CD4-positive, alpha-beta T cell (primary cell): Measurements from ENCODE around the gene RAB40A. TPM values are rescaled to one million over a fixed set of nuclear protein-coding genes. Genes with fewer than 3 reads are reported as not detected.
"Not testable (repeated sequence)": the region's sequence is repeated elsewhere in the genome, so short reads cannot be mapped to it uniquely, and the experiment has no call there.

Experiments used
- ATAC-seq: fragments of 200-7000 bp; cut with Tn5 transposase; one replicate; pipeline ENCODE4 v1.10.0; 2022; ENCODE audit warnings: mild to moderate bottlenecking; ENCODE audit not compliant: poor library complexity
- CTCF ChIA-PET: fragments of 350-600 bp; sonication (Branson Sonifier 250); formaldehyde crosslinking; loops from one replicate; lab custom pipeline; 2021; ENCODE audit warnings: antibody characterized with exemption, inconsistent platforms; lab: Charles Lee
- POLR2A ChIA-PET: fragments of 350-600 bp; sonication (Branson Sonifier 250); formaldehyde crosslinking; loops from one replicate; lab custom pipeline; 2021; ENCODE audit warnings: antibody characterized with exemption, inconsistent platforms; lab: Charles Lee
- DNase-seq, 14 experiments: peaks; one replicate each; pipeline ENCODE4 v3.0.0-alpha.2; 2013 to 2020; ENCODE audit warnings: mixed read lengths in 2 of 14
- H3K27ac ChIP-seq, 2 donors: one replicate each; pipeline versions ENCODE4 v1.5.1 to v1.7.0; 2013; ENCODE audit warnings: low read length in 2 of 2, low read depth in 1 of 2, mild to moderate bottlenecking in 1 of 2
- H3K27me3 ChIP-seq, 2 experiments: 1 replicate in 1 of 2; 2 replicates in 1 of 2; pipeline versions ENCODE4 v1.6.1 to v1.7.0; 2013; ENCODE audit warnings: low read length in 2 of 2, control low read depth in 1 of 2, mild to moderate bottlenecking in 1 of 2, moderate library complexity in 1 of 2; ENCODE audit not compliant: insufficient read depth in 2 of 2, control insufficient read depth in 1 of 2
- H3K36me3 ChIP-seq: one replicate; pipeline ENCODE4 v1.6.1; 2013; ENCODE audit warnings: low read length, control low read depth; ENCODE audit not compliant: insufficient read depth
- H3K4me1 ChIP-seq: one replicate; pipeline ENCODE4 v1.6.1; 2013; ENCODE audit warnings: low read length, control low read depth; ENCODE audit not compliant: insufficient read depth
- H3K4me3 ChIP-seq: one replicate; pipeline ENCODE4 v1.5.1; 2013; ENCODE audit warnings: mild to moderate bottlenecking, low read length, moderate library complexity
- H3K9me3 ChIP-seq, 2 experiments: 1 replicate in 1 of 2; 2 replicates in 1 of 2; pipeline versions ENCODE4 v1.6.1 to v1.7.0; 2013; ENCODE audit warnings: low read length in 2 of 2, mild to moderate bottlenecking in 2 of 2, control low read depth in 1 of 2, moderate library complexity in 1 of 2; ENCODE audit not compliant: control insufficient read depth in 1 of 2, insufficient read depth in 1 of 2
- H3K27ac Mint-ChIP-seq: one replicate; pipeline ENCODE4 v1.8.0; 2020; ENCODE audit warnings: mixed read lengths
- H3K27me3 Mint-ChIP-seq: one replicate; pipeline ENCODE4 v1.8.0; 2021; ENCODE audit warnings: mixed read lengths
- H3K36me3 Mint-ChIP-seq: one replicate; pipeline ENCODE4 v1.8.0; 2021; ENCODE audit warnings: low read depth, mixed read lengths
- H3K4me1 Mint-ChIP-seq: one replicate; pipeline ENCODE4 v1.8.0; 2021; ENCODE audit warnings: low read depth, mixed read lengths
- H3K4me3 Mint-ChIP-seq: one replicate; pipeline ENCODE4 v1.8.0; 2020; ENCODE audit warnings: mild to moderate bottlenecking, mixed read lengths
- H3K9me3 Mint-ChIP-seq: one replicate; pipeline ENCODE4 v1.8.0; 2020; ENCODE audit warnings: mixed read lengths
- CTCF ChIP-seq: fragments of 200-600 bp; IDR thresholded peaks from one replicate; pipeline ENCODE4 v1.8.0; 2022; ENCODE audit warnings: antibody characterized with exemption, mild to moderate bottlenecking
- intact Hi-C, 2 experiments: fragments of 100-400 bp; cut with DNase I in 1 of 2; cut with micrococcal nuclease in 1 of 2; formaldehyde crosslinking; loops; one replicate each; pipeline versions ENCODE4 v1.15.1 to v1.9.0; 2023 to 2025; cut with DNase I, micrococcal nuclease
- total RNA-seq, 174 experiments: library from RNA in 2 of 174; stranded (reverse) in 2 of 174; gene quantifications; one replicate each; pipeline ENCODE4 v1.2.3 and lab custom pipeline; 2021 to 2026

Gene RAB40A
- total RNA-seq, 2 experiments from 2014 or later, result 0.16 TPM; not detected in 1

DNA sequence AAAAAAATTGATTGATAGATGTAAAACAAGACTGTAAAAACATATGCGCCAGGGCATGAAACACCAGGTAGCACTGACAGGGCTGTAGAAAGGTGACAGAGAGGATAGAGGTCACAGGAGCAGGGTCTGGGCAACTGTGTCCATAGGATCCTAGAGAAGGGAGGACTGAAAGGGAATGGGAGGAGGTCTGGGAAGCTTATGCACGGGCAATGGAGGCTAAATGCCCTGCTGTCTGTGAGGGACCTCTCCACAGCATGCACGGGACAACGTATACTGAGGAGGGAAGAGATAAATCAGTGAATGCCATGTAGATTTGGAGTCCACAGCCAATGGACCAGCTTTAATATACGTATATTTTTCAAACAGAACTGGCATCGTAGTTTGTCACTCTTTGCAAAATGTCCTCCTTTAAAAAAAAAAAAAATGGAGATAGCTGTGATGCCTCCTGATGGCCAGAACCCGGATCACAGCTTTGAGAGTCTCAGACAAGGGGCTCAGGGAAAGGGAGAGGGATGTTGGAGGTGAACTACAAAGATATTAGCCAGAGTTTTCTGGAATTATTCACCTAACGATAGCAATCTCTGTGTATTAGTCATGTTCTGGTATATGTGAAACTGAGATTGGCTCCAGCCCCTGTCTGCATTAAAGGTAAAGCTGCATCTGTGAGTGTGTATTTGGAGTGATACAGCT is 16.0 kb downstream of the RAB40A start:
- no peaks in the 10 kb centered on the region for H3K4me1 Mint-ChIP-seq
- CTCF ChIA-PET, result no interaction called here
- Histone ChIP-seq H3K9me3 (no peaks in the 10 kb centered on the region), H3K36me3 (no peaks in the 10 kb centered on the region), H3K4me1 (no peaks in the 10 kb centered on the region), H3K4me3 (no peak overlapping the region), H3K27me3 (no peaks in the 10 kb centered on the region), H3K27ac (no peak overlapping the region)
- DNase-seq (no peak), ATAC-seq (no peak)
- intact Hi-C loops, result no loop called here
- no peaks in the 10 kb centered on the region for H3K36me3 Mint-ChIP-seq
- H3K27me3 Mint-ChIP-seq, result no peaks in the 10 kb centered on the region
- no peaks in the 10 kb centered on the region for H3K9me3 Mint-ChIP-seq
- no peak overlapping the region for H3K4me3 Mint-ChIP-seq
- H3K27ac Mint-ChIP-seq, result no peak overlapping the region
- TF ChIP-seq CTCF, result no peak
- POLR2A ChIA-PET, result no interaction called here

- H3K27ac ChIP-seq, result no peak overlapping the region
- no peaks in the 10 kb centered on the region for H3K36me3 Mint-ChIP-seq
- CTCF ChIA-PET, result no interaction called here
These were observed 20.5 kb downstream of the RAB40A start for GRCh38 chrX:103498786-103499185.

DNA sequence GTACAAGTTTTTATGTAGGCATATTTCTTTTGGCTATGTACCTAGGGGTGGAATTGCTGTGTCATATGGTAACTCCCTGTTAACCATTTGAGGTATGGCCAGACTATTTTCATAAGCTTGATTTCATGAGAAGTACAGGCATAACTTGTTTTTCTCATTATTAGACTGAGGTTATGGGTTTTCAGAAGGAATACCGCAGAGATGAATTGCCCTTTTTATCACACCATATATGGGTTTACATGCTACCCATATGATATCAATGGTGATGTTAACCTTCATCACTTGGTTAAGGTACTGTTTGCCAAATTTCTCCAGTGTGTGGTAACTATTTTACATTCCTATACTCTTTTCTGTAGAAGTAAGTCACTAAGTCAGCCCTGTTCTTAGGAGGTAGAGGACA is 23.5 kb downstream of the RAB40A start:
- H3K4me1 Mint-ChIP-seq, result no peaks in the 10 kb centered on the region
- no peak overlapping the region for H3K4me3 Mint-ChIP-seq
- Histone ChIP-seq H3K4me1 (no peaks in the 10 kb centered on the region), H3K9me3 (no peaks in the 10 kb centered on the region), H3K4me3 (no peak overlapping the region), H3K27me3 (no peaks in the 10 kb centered on the region), H3K36me3 (no peaks in the 10 kb centered on the region), H3K27ac (no peak overlapping the region)
- intact Hi-C loops, result no loop called here
- H3K9me3 Mint-ChIP-seq, result no peaks in the 10 kb centered on the region
- CTCF ChIA-PET, result no interaction called here
- POLR2A ChIA-PET, result no interaction called here
- H3K27ac Mint-ChIP-seq, result no peak overlapping the region
- no peak for TF ChIP-seq CTCF
- ATAC-seq (no peak), DNase-seq (no peak)
- peaks cover 5% of the 10 kb centered on the region for H3K27me3 Mint-ChIP-seq
- no peaks in the 10 kb centered on the region for H3K36me3 Mint-ChIP-seq

More at GRCh38 chrX:103498786-103499185, 20.5 kb downstream of the RAB40A start:
- no peak overlapping the region for H3K27ac Mint-ChIP-seq
- Histone ChIP-seq H3K4me1 (no peaks in the 10 kb centered on the region), H3K27me3 (no peaks in the 10 kb centered on the region), H3K9me3 (no peaks in the 10 kb centered on the region), H3K4me3 (no peak overlapping the region), H3K36me3 (no peaks in the 10 kb centered on the region)
- H3K9me3 Mint-ChIP-seq, result no peaks in the 10 kb centered on the region
- POLR2A ChIA-PET, result no interaction called here
- peaks cover 5% of the 10 kb centered on the region for H3K27me3 Mint-ChIP-seq
- no peak for DNase-seq
- no peak overlapping the region for H3K4me3 Mint-ChIP-seq
- ATAC-seq, result no peak
- intact Hi-C loops, result no loop called here
- no peaks in the 10 kb centered on the region for H3K4me1 Mint-ChIP-seq
- TF ChIP-seq CTCF, result no peak

DNA sequence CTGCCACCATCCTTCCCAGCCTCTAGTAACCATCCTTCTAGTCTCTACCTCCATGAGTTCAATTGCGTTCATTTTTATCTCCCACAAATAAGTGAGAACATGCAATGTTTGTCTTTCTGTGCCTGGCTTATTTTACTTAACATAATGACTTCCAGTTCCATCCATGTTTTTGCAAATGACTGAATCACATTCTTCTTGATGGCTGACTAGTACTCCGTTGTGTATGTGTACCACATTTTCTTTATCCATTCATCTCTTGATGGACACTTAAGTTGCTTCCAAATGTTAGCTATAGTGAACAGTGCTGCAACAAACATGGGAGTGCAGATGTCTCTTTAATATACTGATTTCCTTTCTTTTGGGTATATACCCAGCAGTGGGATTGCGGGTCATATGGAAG is 25.7 kb downstream of the RAB40A start:
- H3K9me3 ChIP-seq, CTCF ChIA-PET, H3K27me3 Mint-ChIP-seq: not testable (repeated sequence)

More for the DNA sequence above, 25.7 kb downstream of the RAB40A start:
- H3K4me1 Mint-ChIP-seq, H3K36me3 Mint-ChIP-seq, H3K27ac Mint-ChIP-seq, POLR2A ChIA-PET, H3K4me3 ChIP-seq, H3K9me3 Mint-ChIP-seq, H3K27ac ChIP-seq, H3K4me3 Mint-ChIP-seq, intact Hi-C loops, H3K36me3 ChIP-seq, H3K4me1 ChIP-seq, ATAC-seq, H3K27me3 ChIP-seq, DNase-seq: not testable (repeated sequence)
